Karpas-422 (cell line): ENCODE results near the gene TUT1. TPM values are rescaled to one million over a fixed set of nuclear protein-coding genes. Genes with fewer than 3 reads are reported as not detected.
"Not testable (repeated sequence)": the region's sequence is repeated elsewhere in the genome, so short reads cannot be mapped to it uniquely, and the experiment has no call there.

Experiments
- DNase-seq: peaks from one replicate; pipeline ENCODE4 v3.0.0-alpha.2; 2015
- H2AFZ ChIP-seq: fragments of 200-600 bp; sonication (generic); 2 replicates; pipeline ENCODE4 v1.6.1; 2014; ENCODE audit warnings: antibody characterized with exemption, low read length, mixed read lengths
- H3K27ac ChIP-seq: fragments of 200-600 bp; sonication (generic); 2 replicates; pipeline ENCODE4 v1.5.1; 2014; ENCODE audit warnings: mild to moderate bottlenecking, low read length, moderate library complexity
- H3K27me3 ChIP-seq: fragments of 200-600 bp; sonication (generic); 2 replicates; pipeline ENCODE4 v1.6.1; 2014; ENCODE audit warnings: low read length, mixed read lengths
- H3K36me3 ChIP-seq: fragments of 200-600 bp; sonication (generic); 2 replicates; pipeline ENCODE4 v1.6.1; 2014; ENCODE audit warnings: low read length, mixed read lengths; ENCODE audit not compliant: insufficient read depth
- H3K4me1 ChIP-seq: fragments of 200-600 bp; sonication (generic); 2 replicates; pipeline ENCODE4 v1.6.1; 2014; ENCODE audit warnings: mild to moderate bottlenecking, low read length, mixed read lengths
- H3K4me2 ChIP-seq: fragments of 200-600 bp; sonication (generic); 2 replicates; pipeline ENCODE4 v1.6.1; 2014; ENCODE audit warnings: low read length, low read depth, mild to moderate bottlenecking; ENCODE audit not compliant: poor library complexity, severe bottlenecking
- H3K4me3 ChIP-seq: fragments of 200-600 bp; sonication (generic); 2 replicates; pipeline ENCODE4 v1.5.1; 2014; ENCODE audit warnings: mild to moderate bottlenecking, antibody characterized with exemption, low read length, mixed read lengths
- H3K79me2 ChIP-seq: fragments of 200-600 bp; sonication (generic); 2 replicates; pipeline ENCODE4 v1.6.1; 2014; ENCODE audit warnings: mild to moderate bottlenecking, low read length, mixed read lengths
- H3K9ac ChIP-seq: fragments of 200-600 bp; sonication (generic); 2 replicates; pipeline ENCODE4 v1.6.0; 2014; ENCODE audit warnings: low read length
- H3K9me2 ChIP-seq: fragments of 200-600 bp; sonication (generic), shearing (Covaris generic); replicated peaks from 2 replicates; pipeline ENCODE4 v1.6.0; 2014; ENCODE audit warnings: mild to moderate bottlenecking, low read length, moderate library complexity; ENCODE audit not compliant: insufficient read depth
- H3K9me3 ChIP-seq: fragments of 300-700, 200-600 bp; sonication (generic); 2 replicates; pipeline ENCODE4 v1.6.1; 2014; ENCODE audit warnings: low read length, mixed read lengths
- H4K20me1 ChIP-seq: fragments of 200-600 bp; sonication (generic); 2 replicates; pipeline ENCODE4 v1.6.1; 2014; ENCODE audit warnings: mild to moderate bottlenecking, antibody characterized with exemption, low read length, low read depth; ENCODE audit not compliant: insufficient read depth
- total RNA-seq: library from RNA; depleted of rRNA; stranded (reverse); fragments of >200 nt; shearing (Covaris generic); gene quantifications from 2 replicates; pipeline ENCODE4 v1.2.3, GENCODE V29; 2014; ENCODE audit warnings: low replicate concordance

TUT1 gene
- total RNA-seq, 1 experiment from 2014 or later, result 8.1 TPM

DNA sequence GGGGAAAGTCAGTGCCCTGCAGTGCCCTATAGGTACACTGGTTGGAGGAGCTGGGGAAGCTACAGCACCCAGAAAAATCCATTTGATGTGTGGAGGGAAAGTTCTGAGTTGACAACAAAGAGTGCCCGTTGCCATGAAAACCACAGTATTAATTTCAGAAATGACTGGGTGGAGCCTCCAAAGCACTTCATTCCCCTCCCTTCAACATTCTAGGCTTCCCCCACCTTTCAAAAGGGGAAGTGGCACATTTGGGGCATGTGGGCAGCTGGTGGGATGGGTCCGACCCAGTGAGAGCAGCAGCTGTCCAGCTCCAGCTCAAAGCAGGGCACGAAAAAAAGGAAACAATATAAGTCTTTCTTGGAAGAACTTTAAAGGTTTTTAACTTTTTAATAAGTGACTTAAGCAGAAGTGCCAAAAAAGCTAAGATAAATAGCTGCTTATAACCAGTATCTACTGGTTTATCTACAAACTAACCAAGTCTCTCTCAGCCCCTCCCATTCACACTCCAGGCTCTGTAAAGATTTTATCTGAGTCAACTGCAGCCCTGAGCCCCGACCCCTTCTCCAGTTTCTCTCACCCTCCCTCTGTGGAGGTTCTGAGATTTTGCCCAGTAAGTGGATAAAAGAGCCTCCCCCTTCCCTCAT, 35.7 kb downstream of the TUT1 start:
- Histone ChIP-seq H3K4me1 (peaks cover 52% of the 10 kb centered on the region), H3K79me2 (no peaks in the 10 kb centered on the region)

DNA sequence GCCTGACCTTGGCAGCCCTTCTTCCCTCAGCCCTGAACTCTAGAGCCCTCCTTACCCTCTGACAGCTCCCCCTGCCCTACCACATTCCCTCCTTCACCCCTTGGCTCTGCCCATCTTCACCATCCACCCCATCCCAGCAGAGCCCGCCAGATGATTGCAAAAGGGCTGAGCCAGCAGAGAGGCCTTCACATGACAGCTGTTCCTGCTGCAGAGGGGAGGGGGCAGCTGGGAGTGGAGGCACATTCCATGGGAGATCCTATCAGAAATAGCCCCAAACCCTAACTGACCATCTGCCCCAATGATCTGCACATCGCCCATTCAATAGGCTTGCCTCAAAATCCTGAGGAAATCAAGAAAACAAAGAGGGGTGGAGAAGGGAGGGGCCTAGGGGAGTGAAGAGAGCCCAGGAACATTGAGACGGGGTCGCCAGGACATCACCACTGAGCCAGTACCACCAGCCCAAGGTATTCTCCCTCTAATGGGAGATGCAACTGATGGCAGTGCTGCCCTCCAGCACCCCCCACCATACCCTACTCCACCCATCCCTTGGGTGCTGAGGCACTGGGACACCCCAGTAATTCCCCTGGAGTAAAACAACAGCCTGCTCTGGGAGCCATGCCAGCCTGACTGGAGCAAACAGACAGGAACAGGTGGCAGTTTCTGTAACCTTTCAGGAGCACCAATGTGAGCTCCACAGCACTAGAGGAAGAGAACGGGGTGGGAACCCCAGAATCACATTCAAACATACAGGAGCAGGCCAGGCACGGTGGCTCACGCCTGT, 36.7 kb downstream of the TUT1 start:
- Histone ChIP-seq H3K4me3 (no peak overlapping the region), H3K27ac (no peak overlapping the region), H3K27me3 (no peaks in the 10 kb centered on the region), H3K9me2 (no peaks in the 10 kb centered on the region), H3K9me3 (no peaks in the 10 kb centered on the region), H4K20me1 (peaks cover 7% of the 10 kb centered on the region; the same call in 1 of the 2 replicates), H3K79me2 (no peaks in the 10 kb centered on the region), H3K4me2 (no peak overlapping the region), H3K9ac (no peak overlapping the region), H3K36me3 (peaks cover 14% of the 10 kb centered on the region; the same call in 1 of the 2 replicates), H3K4me1 (peaks cover 52% of the 10 kb centered on the region), H2AFZ (no peak overlapping the region)
- DNase-seq, result no peak

More for the DNA sequence above, 35.7 kb downstream of the TUT1 start:
- H3K36me3 ChIP-seq, result peaks cover 24% of the 10 kb centered on the region
- no peak overlapping the region for H3K4me2 ChIP-seq
- no peak overlapping the region for H2AFZ ChIP-seq
- H3K27me3 ChIP-seq, result no peaks in the 10 kb centered on the region
- peak overlapping the region; percentile 7; the same call in 1 of the 2 replicates for H3K27ac ChIP-seq
- H3K4me3 ChIP-seq, result no peak overlapping the region
- peak; percentile 81 for DNase-seq
- no peaks in the 10 kb centered on the region for H3K9me2 ChIP-seq
- H3K9me3 ChIP-seq, result no peaks in the 10 kb centered on the region
- peaks cover 8% of the 10 kb centered on the region for H4K20me1 ChIP-seq
- H3K9ac ChIP-seq, result peak overlapping the region; percentile 20

DNA sequence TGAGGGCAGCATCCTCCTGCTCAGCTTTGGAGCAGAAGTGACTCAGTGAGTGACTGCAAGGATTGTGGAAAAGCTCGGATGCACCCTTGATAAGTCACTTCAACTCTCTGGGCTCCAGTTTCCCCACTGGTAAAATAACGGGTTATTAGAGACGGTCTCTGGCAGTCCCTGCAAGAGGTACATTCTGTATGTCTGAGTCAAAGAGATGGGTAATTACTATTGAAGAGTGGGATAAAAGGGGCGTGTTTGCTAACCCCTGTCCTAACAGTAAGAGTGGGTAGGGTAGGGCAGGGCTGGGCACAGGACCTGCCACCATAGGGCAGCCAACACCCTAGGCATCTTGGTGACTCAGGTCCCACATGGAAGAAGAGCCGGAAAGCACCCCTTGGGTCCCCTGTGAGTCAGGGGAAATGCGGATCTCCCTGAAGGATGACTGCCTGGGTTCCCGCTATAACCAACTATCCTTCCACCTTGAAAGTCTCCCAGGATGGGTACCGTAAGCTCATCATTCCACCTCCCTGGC, 37.4 kb downstream of the TUT1 start:
- H3K36me3 ChIP-seq, result peaks cover 8% of the 10 kb centered on the region; the same call in 1 of the 2 replicates
- no peak overlapping the region for H3K4me2 ChIP-seq
- H3K4me3 ChIP-seq, result no peak overlapping the region
- no peak overlapping the region for H3K27ac ChIP-seq
- peaks cover 52% of the 10 kb centered on the region for H3K4me1 ChIP-seq
- no peak overlapping the region for H3K9ac ChIP-seq
- no peaks in the 10 kb centered on the region for H3K9me2 ChIP-seq
- no peaks in the 10 kb centered on the region for H3K79me2 ChIP-seq
- DNase-seq, result no peak
- H3K27me3 ChIP-seq, result no peaks in the 10 kb centered on the region
- no peak overlapping the region for H2AFZ ChIP-seq
- no peaks in the 10 kb centered on the region for H3K9me3 ChIP-seq
- H4K20me1 ChIP-seq, result peaks cover 7% of the 10 kb centered on the region; the same call in 1 of the 2 replicates

DNA sequence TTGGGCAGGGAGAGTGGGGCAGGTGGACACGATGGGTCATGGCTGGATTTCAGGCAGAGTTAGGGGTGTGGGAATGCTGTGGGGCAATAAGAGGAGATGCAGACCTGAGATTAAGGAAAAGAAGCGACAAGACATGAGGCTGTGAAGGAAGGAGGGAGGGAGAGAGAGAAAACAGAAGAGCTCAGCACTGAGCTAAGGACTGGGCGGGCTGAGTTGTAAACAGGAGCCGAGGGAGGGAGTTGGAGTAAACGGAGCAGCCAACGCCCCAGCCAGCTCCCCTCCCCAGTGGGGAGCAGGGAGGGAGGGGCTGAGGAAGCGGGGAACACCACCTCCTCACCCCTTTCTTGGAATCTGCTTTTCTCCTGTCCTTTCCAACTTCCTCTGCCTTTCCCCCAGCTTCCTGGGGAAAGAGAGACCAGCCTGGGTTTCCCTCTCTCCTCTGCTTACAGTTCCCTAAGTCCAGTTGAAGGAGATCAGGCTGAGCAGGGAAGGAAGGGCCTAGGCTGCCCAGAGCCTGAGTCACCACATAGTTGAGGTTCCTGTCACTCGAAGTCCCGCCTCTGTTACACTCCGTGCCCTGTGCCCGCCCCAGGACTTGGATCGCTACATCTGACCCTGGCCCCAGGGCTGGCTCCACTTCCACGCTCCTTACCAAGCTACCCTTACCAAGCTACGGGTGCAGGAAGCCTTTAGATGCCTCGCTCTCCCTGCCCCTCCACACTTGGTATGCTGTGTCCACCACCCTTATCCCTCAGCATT, 38.1 kb downstream of the TUT1 start:
- H3K9me2 ChIP-seq, result no peaks in the 10 kb centered on the region
- no peak overlapping the region for H2AFZ ChIP-seq
- H4K20me1 ChIP-seq, result peaks cover 4% of the 10 kb centered on the region; the same call in 1 of the 2 replicates
- peaks cover 47% of the 10 kb centered on the region for H3K4me1 ChIP-seq
- no peak overlapping the region for H3K9ac ChIP-seq
- H3K4me3 ChIP-seq, result no peak overlapping the region
- no peaks in the 10 kb centered on the region for H3K27me3 ChIP-seq
- H3K79me2 ChIP-seq, result no peaks in the 10 kb centered on the region
- H3K36me3 ChIP-seq, result peaks cover 1% of the 10 kb centered on the region; the same call in 1 of the 2 replicates
- H3K9me3 ChIP-seq, result no peaks in the 10 kb centered on the region
- no peak for DNase-seq
- no peak overlapping the region for H3K27ac ChIP-seq
- H3K4me2 ChIP-seq, result no peak overlapping the region

DNA sequence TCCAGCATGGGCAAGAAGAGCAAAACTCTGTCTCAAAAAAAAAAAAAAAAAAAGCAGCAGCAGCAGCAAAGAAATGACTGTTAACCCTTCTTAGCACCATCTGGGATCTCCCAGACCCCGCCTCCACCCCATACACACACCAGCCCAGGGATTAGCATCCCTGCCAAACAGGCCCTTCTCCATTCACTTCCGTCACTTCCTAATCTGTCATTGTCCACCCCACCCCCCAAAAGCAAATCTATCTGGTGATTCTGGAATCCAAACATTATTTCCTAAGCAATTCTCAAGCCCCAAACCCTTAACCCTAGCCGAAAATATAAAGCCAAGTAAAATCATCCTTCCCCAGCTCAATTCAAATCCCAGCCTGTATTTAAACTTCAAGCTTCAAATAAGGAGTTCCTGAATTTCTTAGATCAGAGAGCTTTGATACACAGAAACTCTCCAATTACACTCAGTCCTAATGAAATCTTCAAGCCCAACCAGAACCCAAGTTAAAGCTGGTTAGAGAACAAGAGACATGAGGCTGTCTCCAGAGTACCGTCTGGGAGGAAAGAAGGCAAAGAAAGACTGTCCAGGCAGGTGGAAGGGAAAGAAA, 38.7 kb downstream of the TUT1 start:
- no peak overlapping the region for H2AFZ ChIP-seq
- no peaks in the 10 kb centered on the region for H3K79me2 ChIP-seq
- no peak overlapping the region for H3K9ac ChIP-seq
- DNase-seq, result no peak
- no peaks in the 10 kb centered on the region for H3K9me3 ChIP-seq
- H3K4me1 ChIP-seq, result peaks cover 40% of the 10 kb centered on the region
- H3K4me3 ChIP-seq, result no peak overlapping the region
- H3K9me2 ChIP-seq, result no peaks in the 10 kb centered on the region
- H4K20me1 ChIP-seq, result peaks cover 4% of the 10 kb centered on the region; the same call in 1 of the 2 replicates
- no peaks in the 10 kb centered on the region for H3K27me3 ChIP-seq
- H3K27ac ChIP-seq, result no peak overlapping the region
- H3K4me2 ChIP-seq, result no peak overlapping the region
- H3K36me3 ChIP-seq, result no peaks in the 10 kb centered on the region

DNA sequence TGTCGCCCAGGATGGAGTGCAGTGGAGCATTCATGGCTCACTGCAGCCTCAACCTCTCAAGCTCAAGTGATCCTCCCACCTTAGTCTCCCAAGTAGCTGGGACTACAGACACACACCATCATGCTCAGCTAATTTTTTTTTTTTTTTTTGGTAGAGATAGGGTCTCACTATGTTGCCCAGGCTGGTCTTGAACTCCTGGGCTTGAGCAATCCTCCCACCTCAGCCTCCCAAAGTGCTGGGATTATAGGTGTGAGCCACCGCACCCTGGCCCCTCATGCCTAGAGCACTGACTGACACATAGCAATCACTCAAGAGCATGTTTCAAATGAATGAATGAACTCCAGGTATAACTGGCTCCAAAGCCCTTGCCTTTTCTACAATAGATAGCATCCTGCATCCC, 40.8 kb downstream of the TUT1 start:
- H3K27ac ChIP-seq, result not testable (repeated sequence)

DNA sequence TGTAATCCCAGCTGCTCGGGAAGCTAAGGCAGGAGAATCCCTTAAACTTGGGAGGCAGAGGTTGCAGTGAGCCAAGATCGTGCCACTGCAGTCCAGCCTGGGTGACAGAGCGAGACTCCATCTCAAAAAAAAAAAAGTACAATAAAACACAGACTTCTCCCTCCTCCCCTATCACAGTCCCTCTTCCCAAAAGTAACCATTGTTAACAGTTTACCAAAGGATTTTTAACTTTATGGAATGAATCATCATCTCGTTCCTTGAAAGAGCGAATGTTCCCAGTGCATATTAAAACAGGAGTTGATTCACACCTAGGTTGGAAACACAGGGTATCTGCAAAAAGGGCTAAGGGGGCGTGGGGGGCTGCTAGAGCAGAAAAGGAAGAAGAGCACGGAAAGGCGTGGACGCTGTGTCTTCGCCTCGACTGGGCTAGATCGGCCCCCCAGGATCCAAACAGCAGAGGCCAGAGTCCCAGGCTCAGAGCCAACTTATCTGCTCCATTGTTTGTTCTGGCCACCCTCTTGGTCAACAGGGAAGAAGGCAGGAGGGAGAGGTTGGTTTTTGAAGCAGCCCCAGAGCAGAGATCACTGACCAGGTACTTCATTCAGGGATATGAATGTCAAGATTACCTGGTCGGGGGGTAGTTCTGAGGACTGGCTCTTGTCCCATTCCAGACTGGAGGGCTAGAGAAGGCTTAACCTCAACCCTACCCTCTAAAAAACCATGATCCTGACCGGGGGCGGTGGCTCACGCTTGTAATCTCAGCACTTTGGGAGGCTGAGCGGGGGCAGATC, 42.6 kb downstream of the TUT1 start:
- Histone ChIP-seq H3K36me3 (no peaks in the 10 kb centered on the region), H3K9me2 (no peaks in the 10 kb centered on the region), H3K27me3 (no peaks in the 10 kb centered on the region), H3K4me3 (no peak overlapping the region), H3K4me1 (peaks cover 17% of the 10 kb centered on the region), H3K79me2 (no peaks in the 10 kb centered on the region), H3K27ac (no peak overlapping the region), H3K9ac (no peak overlapping the region), H2AFZ (no peak overlapping the region), H4K20me1 (no peaks in the 10 kb centered on the region), H3K4me2 (no peak overlapping the region), H3K9me3 (no peaks in the 10 kb centered on the region)
- DNase-seq, result no peak

More for the DNA sequence above, 40.8 kb downstream of the TUT1 start:
- H3K27me3 ChIP-seq, H3K9me3 ChIP-seq, H2AFZ ChIP-seq, H3K9me2 ChIP-seq, DNase-seq, H3K79me2 ChIP-seq, H3K9ac ChIP-seq, H4K20me1 ChIP-seq, H3K4me2 ChIP-seq, H3K4me3 ChIP-seq, H3K36me3 ChIP-seq: not testable (repeated sequence)
- H3K4me1 ChIP-seq, result peaks cover 19% of the 10 kb centered on the region
